HepG2 (cell line): ENCODE results near the gene ABTB2. TPM values are rescaled to one million over a fixed set of nuclear protein-coding genes. Genes with fewer than 3 reads are reported as not detected.

ENCODE experiments used
- ATAC-seq: fragments of 200-7000 bp; cut with Tn5 transposase; 3 replicates; pipeline ENCODE4 v1.9.1; 2020; ENCODE audit warnings: mild to moderate bottlenecking, moderate library complexity
- BruUV-seq: library from RNA; stranded (reverse); fragments of 400-500 nt; replicated peaks from 2 replicates; lab custom pipeline; 2021; lab: Mats Ljungman, UMichigan
- CTCF ChIA-PET: fragments of 300-600 bp; formaldehyde crosslinking; extraction: SDS; loops from one replicate; lab custom pipeline; 2021; ENCODE audit warnings: low total read pairs, inconsistent platforms, low intra/inter-chr PET ratio; lab: Yijun Ruan, JAX
- POLR2A ChIA-PET: fragments of 350-600 bp; sonication (Branson Sonifier 250); formaldehyde crosslinking; loops from one replicate; lab custom pipeline; 2020; ENCODE audit warnings: antibody characterized with exemption, inconsistent platforms; lab: Yijun Ruan, JAX
- DNase-seq: peaks from one replicate; pipeline ENCODE4 v3.0.0-alpha.2; 2015; ENCODE audit warnings: low spot score
- FAIRE-seq: peaks from 3 replicates; lab custom pipeline; 2011; peaks lifted over from hg19 to GRCh38; lab: Jason Lieb, UNC
- H2AFZ ChIP-seq: one replicate; pipeline ENCODE4 v1.6.1; 2011; ENCODE audit warnings: low read length, inconsistent platforms
- H3K27ac ChIP-seq: fragments of 300-600 bp; 3 replicates; pipeline ENCODE4 v1.8.0; 2011; ENCODE audit warnings: mixed run types, mild to moderate bottlenecking, mixed read lengths, low read length, inconsistent platforms; ENCODE audit not compliant: insufficient read depth; ENCODE audit errors: extremely low read length
- H3K27me3 ChIP-seq, 2 experiments: fragments of 200-600 bp in 1 of 2; 2 replicates in 1 of 2; 3 replicates in 1 of 2; pipeline versions ENCODE4 v1.6.0 to v1.8.0; 2011; ENCODE audit warnings: low read length in 2 of 2, mild to moderate bottlenecking in 2 of 2, moderate library complexity in 2 of 2, inconsistent platforms in 1 of 2; ENCODE audit not compliant: insufficient read depth in 2 of 2, control insufficient read depth in 1 of 2
- H3K36me3 ChIP-seq, 2 experiments: fragments of 200-600 bp in 1 of 2; replicated peaks in 1 of 2; 2 replicates in 1 of 2; 3 replicates in 1 of 2; pipeline versions ENCODE4 v1.5.1 to v1.8.0; 2011; ENCODE audit warnings: low read length in 2 of 2, inconsistent platforms in 1 of 2; ENCODE audit not compliant: insufficient read depth in 2 of 2, control insufficient read depth in 1 of 2
- H3K4me1 ChIP-seq: 2 replicates; pipeline ENCODE4 v1.5.1; 2012; ENCODE audit warnings: low read length, inconsistent platforms; ENCODE audit not compliant: insufficient read depth
- H3K4me2 ChIP-seq: 2 replicates; pipeline ENCODE4 v1.6.0; 2011; ENCODE audit warnings: low read depth, low read length, inconsistent platforms
- H3K4me3 ChIP-seq, 3 experiments: fragments of 200-600 bp in 1 of 3; sonication (generic), shearing (Covaris generic) in 1 of 3; replicated peaks in 1 of 3; 2 replicates each; pipeline ENCODE4 v1.5.1; 2011 to 2016; ENCODE audit warnings: low read length in 3 of 3, inconsistent platforms in 2 of 3, low read depth in 2 of 3, mild to moderate bottlenecking in 2 of 3, control low read depth in 1 of 3, mixed read lengths in 1 of 3; ENCODE audit not compliant: insufficient read depth in 1 of 3
- H3K79me2 ChIP-seq: one replicate; pipeline ENCODE4 v1.6.1; 2011; ENCODE audit warnings: low read length, inconsistent platforms; ENCODE audit not compliant: insufficient read depth
- H3K9ac ChIP-seq: 2 replicates; pipeline ENCODE4 v1.6.0; 2011; ENCODE audit warnings: mild to moderate bottlenecking, low read depth, low read length, inconsistent platforms; ENCODE audit not compliant: insufficient read depth
- H3K9me3 ChIP-seq: 2 replicates; pipeline ENCODE4 v1.5.1; 2012; ENCODE audit warnings: mild to moderate bottlenecking, low read length
- H4K20me1 ChIP-seq: 2 replicates; pipeline ENCODE4 v1.6.0; 2011; ENCODE audit warnings: inconsistent platforms, mild to moderate bottlenecking, low read length, moderate library complexity; ENCODE audit not compliant: insufficient read depth
- ATF7 ChIP-seq, 2 experiments: fragments of 450-650 bp in 1 of 2; sonication (generic) in 1 of 2; formaldehyde crosslinking in 1 of 2; IDR thresholded peaks; 2 replicates each; pipeline versions ENCODE4 v1.4.0 to v1.6.1; 2016 to 2020; ENCODE audit warnings: antibody characterized with exemption in 1 of 2, mild to moderate bottlenecking in 1 of 2, missing genetic modification reagents in 1 of 2
- BATF2 ChIP-seq: sonication (generic); formaldehyde crosslinking; IDR thresholded peaks from 2 replicates; pipeline ENCODE4 v1.8.0; 2022; ENCODE audit warnings: mild to moderate bottlenecking, missing genetic modification reagents, moderate library complexity
- BRF2 ChIP-seq: sonication (generic); formaldehyde crosslinking; IDR thresholded peaks from 2 replicates; pipeline ENCODE4 v1.8.1; 2022; ENCODE audit warnings: mild to moderate bottlenecking, missing genetic modification reagents
- CSRNP2 ChIP-seq: sonication (generic); formaldehyde crosslinking; conservative IDR thresholded peaks from 2 replicates; pipeline ENCODE4 v1.8.0; 2022; ENCODE audit warnings: low read depth, missing genetic modification reagents
- FOXJ3 ChIP-seq: sonication (generic); formaldehyde crosslinking; IDR thresholded peaks from 2 replicates; pipeline ENCODE4 v1.4.0; 2020; ENCODE audit warnings: missing genetic modification reagents, mild to moderate bottlenecking, borderline replicate concordance
- GABPB1 ChIP-seq: IDR thresholded peaks from 2 replicates; pipeline ENCODE4 v1.6.1; 2016; ENCODE audit warnings: mild to moderate bottlenecking, missing genetic modification reagents, moderate library complexity, missing compliant biosample characterization
- HNRNPLL ChIP-seq: fragments of 200-400 bp; formaldehyde crosslinking; IDR thresholded peaks from 2 replicates; pipeline ENCODE4 v1.6.1; 2017; ENCODE audit warnings: mild to moderate bottlenecking, low read depth, low read length; ENCODE audit not compliant: poor library complexity, severe bottlenecking
- NFYB ChIP-seq: sonication (generic); formaldehyde crosslinking; IDR thresholded peaks from 2 replicates; pipeline ENCODE4 v1.4.0; 2020; ENCODE audit warnings: missing genetic modification reagents
- NR0B2 ChIP-seq: sonication (generic); formaldehyde crosslinking; IDR thresholded peaks from 2 replicates; pipeline ENCODE4 v1.4.0; 2020; ENCODE audit warnings: mild to moderate bottlenecking, missing genetic modification reagents
- NR2C2 ChIP-seq: sonication (generic); formaldehyde crosslinking; IDR thresholded peaks from 2 replicates; pipeline ENCODE4 v1.4.0; 2020; ENCODE audit warnings: missing genetic modification reagents, mild to moderate bottlenecking, moderate library complexity, borderline replicate concordance
- NRL ChIP-seq: sonication (generic); formaldehyde crosslinking; IDR thresholded peaks from 2 replicates; pipeline ENCODE4 v1.5.0; 2020; ENCODE audit warnings: missing genetic modification reagents, mild to moderate bottlenecking, moderate library complexity, borderline replicate concordance
- TBL1XR1 ChIP-seq: fragments of 150-350 bp; IDR thresholded peaks from 2 replicates; pipeline ENCODE4 v1.6.1; 2014; ENCODE audit warnings: borderline replicate concordance, low read length; ENCODE audit not compliant: partially characterized antibody
- ZBTB7B ChIP-seq: sonication (generic); formaldehyde crosslinking; IDR thresholded peaks from 2 replicates; pipeline ENCODE4 v1.4.0; 2020; ENCODE audit warnings: missing genetic modification reagents
- ZFP82 ChIP-seq: sonication (generic); formaldehyde crosslinking; IDR thresholded peaks from 2 replicates; pipeline ENCODE4 v1.5.1; 2020; ENCODE audit warnings: mild to moderate bottlenecking, missing genetic modification reagents, borderline replicate concordance
- ZNF326 ChIP-seq: sonication (generic); formaldehyde crosslinking; IDR thresholded peaks from 2 replicates; pipeline ENCODE4 v1.4.0; 2020; ENCODE audit warnings: missing genetic modification reagents, borderline replicate concordance
- ZNF614 ChIP-seq: IDR thresholded peaks from 2 replicates; pipeline ENCODE4 v1.6.1; 2018; ENCODE audit warnings: missing biosample characterization, missing genetic modification reagents, inconsistent platforms, borderline replicate concordance
- ZNF629 ChIP-seq: sonication (generic); formaldehyde crosslinking; conservative IDR thresholded peaks from 2 replicates; pipeline ENCODE4 v1.5.0; 2020; ENCODE audit warnings: missing genetic modification reagents
- WGBS: methylation state at CpG from one replicate; pipeline ENCODE4 v1.1.6; 2017; ENCODE audit warnings: low lambda C conversion rate; 5-methylcytosine and 5-hydroxymethylcytosine counted together
- in situ Hi-C: cut with HindIII; loops from 2 replicates; pipeline ENCODE4 v1.10.0; 2017; ENCODE audit warnings: low pct_unique_long_range_greater_than_20kb; ENCODE audit not compliant: extremely low pct_ligation_motif_present
- intact Hi-C: fragments of 100-400 bp; cut with micrococcal nuclease; formaldehyde crosslinking; loops from one replicate; pipeline ENCODE4 v1.10.0; 2022; ENCODE audit not compliant: unreplicated experiment
- polyA plus RNA-seq, 8 experiments: library from polyadenylated mRNA; depleted of rRNA in 3 of 8; stranded (reverse) in 7 of 8; unstranded in 1 of 8; fragments of >200 nt; fragmentation: Illumina TruSeq in 4 of 8; extraction: Trizol in 4 of 8; gene quantifications; 2 replicates each; pipeline versions ENCODE4 v1.2.1 to v1.2.3, GENCODE V29; 2011 to 2016; ENCODE audit warnings: low read depth in 4 of 8, missing spikeins in 1 of 8, mixed read lengths in 1 of 8; ENCODE audit not compliant: insufficient read depth in 1 of 8
- total RNA-seq, 5 experiments: library from RNA; depleted of rRNA; stranded (reverse); fragments of >200 nt; fragmentation: Illumina TruSeq; extraction: Trizol; gene quantifications; 2 replicates each; pipeline ENCODE4 v1.2.3, GENCODE V29; 2016; ENCODE audit warnings: low read depth in 1 of 5

Gene ABTB2
- total and polyA plus RNA-seq, 2 of the 13 experiments (the other 11 are each of a cell fraction or from before 2014, with no cell fraction given), result 5.1 to 15.4 TPM

GRCh38 chr11:34161361-34161760 lies 196.4 kb downstream of the ABTB2 start:
- ATAC-seq, result no peak
- intact Hi-C loops, result no loop called here
- CTCF ChIA-PET, result no interaction called here
- Histone ChIP-seq H3K9me3 (no peaks in the 10 kb centered on the region), H3K4me2 (no peak overlapping the region), H3K36me3 (peaks cover 28 to 61% of the 10 kb centered on the region in 2 experiments; a peak in 4 of 5 replicates)
- no peak for FAIRE-seq
- TF ChIP-seq ZBTB7B, result no peak
- no peak for TF ChIP-seq FOXJ3
- TF ChIP-seq NRL (CRISPR knock-in tag), result no peak
- TF ChIP-seq ZNF326 (CRISPR knock-in tag), result no peak
- no peak for TF ChIP-seq TBL1XR1
- TF ChIP-seq GABPB1 (CRISPR knock-in tag), result no peak
- TF ChIP-seq CSRNP2 (CRISPR knock-in tag), result no peak
- no peak for TF ChIP-seq BRF2
- no peak for TF ChIP-seq NR2C2 (CRISPR knock-in tag)
- TF ChIP-seq ZFP82 (CRISPR knock-in tag), result no peak
- no peak for TF ChIP-seq ZNF614 (CRISPR knock-in tag)
- TF ChIP-seq NFYB (CRISPR knock-in tag), result no peak
- no peak for TF ChIP-seq NR0B2 (CRISPR knock-in tag)
- TF ChIP-seq ATF7 (IDR thresholded peaks at IDR 0.05), result no peak
- no peak for TF ChIP-seq ATF7 (CRISPR knock-in tag; IDR thresholded peaks at IDR 0.05)
- no peak for TF ChIP-seq ZNF629 (CRISPR knock-in tag)
- no peak for TF ChIP-seq BATF2 (CRISPR knock-in tag)
- no peak for TF ChIP-seq HNRNPLL
- TF ChIP-seq, all 625 proteins: peak for 0
- POLR2A ChIA-PET, result no interaction called here
- Histone ChIP-seq H3K27me3 (no peaks in the 10 kb centered on the region), H4K20me1 (no peaks in the 10 kb centered on the region), H3K4me1 (no peaks in the 10 kb centered on the region), H2AFZ (no peak overlapping the region), H3K4me3 (no peak overlapping the region), H3K9ac (no peak overlapping the region), H3K79me2 (no peaks in the 10 kb centered on the region), H3K27ac (no peak overlapping the region)
- no TSS peak for BruUV-seq
- in situ Hi-C loops, result loop anchor here (10.0 to 25.0 kb wide), 2 partner anchors 333 to 751 kb away; partner anchors contain the start of genes APIP and PDHX
- no peak for DNase-seq
- 100% methylated on average over 1 of the region's 6 CpGs for WGBS
